D341Med (cell line): ENCODE data around the gene UTRN.

Experiments
- DNase-seq: peaks from one replicate; pipeline ENCODE4 v3.0.0; 2012; ENCODE audit warnings: low spot score

UTRN gene

GRCh38 chr6:144283646-144284477, 1.3 kb upstream of the UTRN start:
- no peak for DNase-seq

- no peak for DNase-seq
Observed at GRCh38 chr6:144284478-144284782, 705 bp upstream of the UTRN start.

- DNase-seq = no peak
Observed at GRCh38 chr6:144285548-144285797, 338 bp downstream of the UTRN start.

DNA sequence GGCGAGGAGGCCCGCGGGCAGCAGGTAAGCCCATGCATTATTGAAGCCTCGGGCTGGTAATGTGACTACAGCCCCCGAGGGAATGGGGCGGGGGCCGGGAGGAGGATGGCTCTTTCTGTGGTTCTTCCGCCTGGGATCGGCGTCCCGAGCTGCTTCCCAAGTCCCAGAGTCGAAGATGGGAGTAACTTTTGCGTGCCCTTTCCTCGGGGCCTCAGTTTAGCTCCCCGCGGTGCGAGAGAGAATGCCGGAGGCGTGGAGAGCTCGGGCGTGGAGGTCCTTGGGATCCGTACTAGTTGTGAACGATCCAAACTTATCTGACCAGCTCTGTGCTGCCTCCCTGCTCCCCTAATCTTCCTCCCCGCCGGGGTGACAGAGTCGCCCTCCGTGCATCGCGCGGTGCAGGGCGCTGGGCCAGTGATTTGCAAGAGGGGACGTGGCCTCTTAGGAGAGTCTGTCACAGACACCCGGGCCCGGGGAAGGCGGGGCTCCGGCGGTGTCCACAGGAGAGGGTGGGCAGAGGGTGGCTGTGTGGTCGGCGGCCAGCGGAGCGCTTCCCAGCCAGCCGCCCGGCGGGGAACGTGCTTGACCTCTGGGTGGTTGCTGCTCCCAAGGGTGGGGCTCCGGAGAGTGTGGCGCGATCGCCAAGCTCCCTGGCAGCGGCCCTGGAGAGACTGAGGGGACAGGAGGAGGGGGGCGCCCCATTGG, 815 bp downstream of the UTRN start:
- peak; percentile 52 for DNase-seq

GRCh38 chr6:144286503-144287393, 1.6 kb downstream of the UTRN start:
- DNase-seq = peak; percentile 43

DNA sequence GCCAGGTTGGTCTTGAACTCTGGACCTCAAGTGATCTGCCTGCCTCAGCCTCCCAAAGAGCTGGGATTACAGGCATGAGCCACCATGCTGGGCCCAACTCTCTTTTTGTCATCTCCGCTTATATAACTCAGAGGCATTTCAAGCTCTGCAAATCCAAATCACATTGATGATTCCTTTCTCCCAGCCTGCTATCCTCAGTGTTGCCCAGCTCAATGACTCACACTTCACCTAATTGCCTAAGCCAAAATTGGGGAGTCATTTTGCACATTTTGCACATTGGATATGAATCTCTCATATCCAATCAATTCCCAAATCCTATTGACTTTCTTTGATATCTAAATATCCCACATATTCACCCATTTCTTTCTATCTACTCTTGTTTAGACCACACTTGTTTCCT, 3.9 kb downstream of the UTRN start:
- no peak for DNase-seq

- no peak for DNase-seq
Observed at GRCh38 chr6:144292372-144292771, 7.2 kb downstream of the UTRN start.

GRCh38 chr6:144294016-144294415, 8.9 kb downstream of the UTRN start:
- no peak for DNase-seq

DNA sequence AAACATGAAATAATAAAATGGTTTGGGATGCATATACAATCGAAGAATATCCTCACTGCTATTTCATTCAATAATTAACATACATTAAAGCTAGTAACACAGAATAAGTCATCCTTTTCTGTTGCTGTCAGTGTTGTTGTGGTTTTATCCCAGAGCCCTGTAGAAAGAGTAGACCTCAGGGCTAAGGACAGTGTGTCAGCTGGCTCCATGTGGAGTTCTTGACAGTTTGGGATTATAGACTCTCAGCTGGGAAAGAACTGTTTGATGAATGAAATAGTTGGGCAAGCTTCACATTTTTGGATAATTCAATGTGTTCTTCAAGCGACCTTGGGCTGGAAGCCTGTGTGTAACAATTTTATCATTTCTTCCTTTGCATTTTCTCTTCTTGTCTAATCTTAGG, 10.1 kb downstream of the UTRN start:
- no peak for DNase-seq

- no peak for DNase-seq
Observed at GRCh38 chr6:144295981-144296767, 11.0 kb downstream of the UTRN start.

- no peak for DNase-seq
Observed at GRCh38 chr6:144296973-144297372, 11.8 kb downstream of the UTRN start.

DNA sequence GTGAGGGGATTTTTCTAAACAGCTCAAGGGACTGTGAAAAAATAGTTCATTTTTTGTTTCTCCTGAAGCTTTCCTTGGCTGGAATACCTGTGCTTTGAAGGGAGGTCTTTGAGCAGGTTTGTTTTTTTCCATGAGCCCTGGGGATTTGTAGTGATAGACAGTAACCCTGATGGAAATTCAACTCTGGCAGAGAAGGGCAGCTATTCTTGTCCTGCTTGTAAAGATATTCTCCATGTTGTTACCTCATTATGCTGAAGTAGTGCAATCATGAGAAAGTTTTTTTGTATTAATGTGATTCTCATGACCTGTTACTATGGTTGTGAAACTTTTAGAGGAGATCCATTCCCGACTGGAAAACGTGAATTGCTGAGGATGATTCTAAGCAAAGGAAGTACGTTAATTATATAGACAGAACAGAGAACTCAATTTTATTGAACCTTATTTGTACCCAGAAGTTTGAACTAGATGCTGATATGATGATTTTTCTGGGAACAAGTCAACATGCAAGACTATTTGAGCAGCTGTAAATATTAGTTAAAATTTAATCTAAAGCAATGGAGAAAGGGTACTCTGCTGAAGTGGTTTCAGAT, 12.5 kb downstream of the UTRN start:
- DNase-seq = no peak

- DNase-seq = no peak
Observed at GRCh38 chr6:144298194-144298593, 13.1 kb downstream of the UTRN start.

DNA sequence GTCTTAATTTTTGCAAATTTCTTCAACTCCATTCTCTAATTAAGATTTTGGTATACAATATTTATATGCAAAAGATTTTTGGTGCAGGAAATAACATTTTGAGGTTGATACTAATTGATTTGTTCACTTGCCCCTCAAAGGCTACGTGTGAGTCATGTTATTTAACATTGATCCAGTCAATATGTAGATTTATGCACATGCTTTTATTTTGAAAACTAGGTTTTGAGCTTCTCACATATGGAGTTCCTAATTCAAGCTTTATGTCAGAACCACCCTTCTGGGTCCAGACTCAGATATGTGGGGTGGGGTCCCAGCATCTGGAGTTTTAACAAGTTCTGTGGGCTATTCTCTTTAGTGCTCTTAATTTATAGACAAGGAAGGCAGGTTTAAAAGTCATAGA, 13.8 kb downstream of the UTRN start:
- DNase-seq = no peak

DNA sequence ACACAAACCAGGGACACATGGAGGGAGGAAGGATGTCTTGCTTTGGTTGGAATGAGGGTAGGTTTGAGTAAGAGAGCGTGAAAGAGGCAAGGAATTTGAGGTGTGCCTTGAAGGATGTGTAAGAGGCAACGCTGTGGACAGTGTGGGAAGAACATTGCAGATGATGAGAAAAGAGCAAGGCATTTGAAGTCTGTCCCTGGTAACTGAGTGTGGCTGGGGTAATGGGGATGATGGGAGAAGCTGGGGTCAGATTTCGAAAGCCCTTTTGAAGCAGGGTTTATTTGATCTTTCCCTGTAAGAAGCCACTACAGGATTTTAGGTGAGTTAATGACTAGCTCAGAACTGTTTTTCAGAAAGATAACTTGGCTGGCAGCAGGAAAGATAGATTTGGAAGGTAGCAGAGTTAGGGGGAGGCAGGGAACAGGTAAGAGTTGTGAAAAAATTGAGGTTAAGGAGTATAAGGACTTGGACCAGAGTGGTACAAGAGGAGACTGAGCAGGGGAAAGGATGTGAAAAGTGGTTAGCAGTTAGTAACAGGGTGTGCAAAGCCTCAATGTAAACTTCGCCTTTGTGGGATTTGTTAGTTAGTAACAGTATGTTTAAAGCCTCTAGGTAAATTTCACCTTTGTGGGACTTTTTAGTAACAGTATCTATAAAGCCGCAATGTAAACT, 17.7 kb downstream of the UTRN start:
- no peak for DNase-seq

DNA sequence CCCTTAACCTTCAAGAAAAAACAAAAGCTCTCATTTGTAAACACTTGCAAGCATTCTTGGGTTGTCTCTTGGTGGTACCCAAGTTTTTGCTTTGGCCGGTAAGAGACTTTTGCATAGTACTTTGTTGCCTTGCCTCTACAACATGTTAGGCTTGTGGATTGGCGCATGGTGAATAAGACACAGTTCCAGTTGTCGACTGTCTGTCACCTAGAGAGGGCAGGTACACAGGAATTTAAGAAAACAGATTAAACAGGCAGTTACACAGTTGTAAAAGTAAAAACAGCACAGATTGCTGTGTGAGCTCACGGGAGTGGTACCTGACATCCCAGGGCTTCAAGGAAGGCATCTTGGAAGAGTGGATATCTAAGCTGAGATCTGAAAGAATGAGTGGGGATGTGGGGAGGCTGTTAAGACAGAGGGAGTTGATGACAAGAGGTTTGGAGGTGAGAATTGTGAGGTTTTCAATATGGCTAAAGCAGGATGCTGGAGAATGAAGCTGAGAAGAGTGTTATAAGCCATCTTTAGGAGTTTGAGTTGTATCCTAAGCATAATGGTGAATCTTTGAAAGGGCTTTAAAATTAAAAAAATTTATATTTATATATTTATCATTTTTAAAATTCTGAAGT, 19.2 kb downstream of the UTRN start:
- DNase-seq = no peak

DNA sequence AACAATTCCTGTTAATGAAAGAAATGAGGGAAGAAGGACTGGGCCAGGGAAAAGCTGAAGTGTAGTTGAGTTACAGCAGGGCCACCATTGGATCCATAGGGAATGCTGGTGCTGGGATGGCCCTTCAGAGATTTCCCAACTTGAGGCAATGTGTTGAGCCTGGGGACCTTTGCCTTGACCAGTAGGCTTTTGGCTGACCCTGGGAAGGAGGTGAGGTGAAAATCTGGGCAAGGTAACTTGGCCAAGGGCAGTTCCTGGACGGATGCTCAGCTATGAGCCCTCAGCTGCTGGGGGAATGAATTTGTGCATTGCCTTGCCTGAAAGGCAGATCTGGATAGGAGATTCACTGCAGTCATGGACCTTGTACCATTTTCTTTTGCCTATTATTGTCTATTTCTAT, 20.4 kb downstream of the UTRN start:
- no peak for DNase-seq

DNA sequence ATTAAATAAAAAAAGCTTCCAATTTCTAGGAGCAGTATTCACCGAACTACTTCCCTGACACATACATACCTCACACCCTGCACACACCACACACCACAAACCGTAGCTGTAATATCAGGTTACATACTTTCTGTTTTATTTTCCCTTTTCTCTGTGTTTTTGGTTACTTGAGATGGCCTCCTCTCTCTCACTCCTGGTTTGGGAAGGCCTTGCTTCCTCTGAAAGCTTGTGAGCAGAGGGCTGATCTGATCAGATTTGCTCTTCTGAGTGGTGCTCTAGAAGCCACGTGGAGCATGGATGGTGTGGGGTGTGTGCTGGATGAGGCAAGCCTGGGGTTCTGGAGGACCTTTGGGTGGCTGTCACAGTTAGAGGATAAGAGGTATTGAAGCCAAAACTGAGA, 20.9 kb downstream of the UTRN start:
- DNase-seq = no peak

GRCh38 chr6:144307880-144308279, 22.7 kb downstream of the UTRN start:
- DNase-seq = no peak

DNA sequence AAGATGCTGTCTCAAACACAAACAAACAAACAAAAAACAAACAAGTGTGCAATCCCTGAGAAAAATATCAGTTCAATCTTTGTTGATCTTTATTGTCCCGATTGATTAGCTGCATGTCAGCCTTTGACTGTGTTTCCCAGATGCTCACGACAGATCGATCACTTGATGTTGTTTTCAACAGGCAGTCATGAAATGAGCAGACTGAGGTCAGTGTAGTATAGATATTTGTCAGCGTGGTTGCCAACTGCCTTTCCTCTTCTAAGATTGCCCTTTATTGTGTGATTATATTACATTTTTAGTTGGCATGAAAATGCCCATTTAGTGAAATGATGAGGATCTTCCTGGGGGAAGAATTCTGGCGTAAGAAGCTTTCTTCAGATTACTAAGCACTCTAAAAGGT, 25.6 kb downstream of the UTRN start:
- no peak for DNase-seq

- no peak for DNase-seq
Observed at GRCh38 chr6:144311361-144311760, 26.2 kb downstream of the UTRN start.
